Aorta (tissue), 5 donors: ENCODE measurements around the gene PLEKHA1. TPM values are rescaled to one million over a fixed set of nuclear protein-coding genes. Genes with fewer than 3 reads are reported as not detected.

ENCODE experiments used
- ATAC-seq: fragments of 200-7000 bp; cut with Tn5 transposase; one replicate; pipeline ENCODE4 v1.9.1; 2022; ENCODE audit warnings: moderate library complexity; ENCODE audit not compliant: low FRiP score
- DNase-seq, 2 donors: peaks; one replicate each; pipeline ENCODE4 v3.0.0-alpha.2; 2020
- H3K27ac ChIP-seq, 2 donors: one replicate each; pipeline ENCODE4 v1.5.1; 2013; ENCODE audit warnings: low read length in 2 of 2, mild to moderate bottlenecking in 2 of 2, moderate library complexity in 2 of 2, control low read depth in 1 of 2, inconsistent platforms in 1 of 2, low read depth in 1 of 2
- H3K27me3 ChIP-seq, 2 donors: one replicate each; pipeline ENCODE4 v1.6.1; 2013; ENCODE audit warnings: control low read depth in 1 of 2, low read length in 1 of 2, mild to moderate bottlenecking in 1 of 2, moderate library complexity in 1 of 2; ENCODE audit not compliant: insufficient read depth in 2 of 2, control insufficient read depth in 1 of 2
- H3K36me3 ChIP-seq, 2 donors: one replicate each; pipeline ENCODE4 v1.6.1; 2013; ENCODE audit warnings: control low read depth in 1 of 2, low read length in 1 of 2, mild to moderate bottlenecking in 1 of 2; ENCODE audit not compliant: insufficient read depth in 2 of 2, control insufficient read depth in 1 of 2
- H3K4me1 ChIP-seq, 2 donors: one replicate each; pipeline ENCODE4 v1.6.1; 2013; ENCODE audit warnings: low read length in 2 of 2, control low read depth in 1 of 2, mild to moderate bottlenecking in 1 of 2, moderate library complexity in 1 of 2; ENCODE audit not compliant: insufficient read depth in 2 of 2, control insufficient read depth in 1 of 2
- H3K4me3 ChIP-seq, 2 donors: one replicate each; pipeline ENCODE4 v1.5.1; 2013; ENCODE audit warnings: low read length in 2 of 2, control low read depth in 1 of 2, mild to moderate bottlenecking in 1 of 2
- H3K9me3 ChIP-seq: one replicate; pipeline ENCODE4 v1.6.1; 2013; ENCODE audit warnings: mild to moderate bottlenecking, low read length; ENCODE audit not compliant: control insufficient read depth
- WGBS, 2 donors: extraction: QIAGEN DNeasy Blood & Tissue Kit; methylation state at CpG; one replicate each; pipeline ENCODE4 v1.1.7; 2013; 5-methylcytosine and 5-hydroxymethylcytosine counted together
- intact Hi-C, 2 donors: fragments of 100-400 bp; cut with DNase I; formaldehyde crosslinking; loops; one replicate each; pipeline versions ENCODE4 v1.14.2 to v1.15.0; 2022
- polyA plus RNA-seq, 2 donors: library from polyadenylated mRNA; stranded (reverse); fragments of 200-250 nt; gene quantifications; one replicate each; pipeline ENCODE4 v1.2.3, GENCODE V29; 2013
- total RNA-seq, 2 donors: library from RNA; stranded (reverse); fragmentation: NEBNext Ultra II Directional; extraction: Animal tissue kit (Norgen Biotek cat#: 25700); gene quantifications; one replicate each; pipeline ENCODE4 v1.2.1, GENCODE V29; 2021
- donor health status: healthy with polysubstance abuse.
- donor health status: Bipolar disorder and iron deficiency.
- donor health status: DM: no; HTN: no; CAD: no.
- donor health status: DM: no; HTN: no; CAD: no.
- donor health status: DM: yes; HTN: yes; CAD: no.

PLEKHA1 gene
- total and polyA plus RNA-seq, 4 donors: 16.3 to 46.1 (median 28.4) TPM

DNA sequence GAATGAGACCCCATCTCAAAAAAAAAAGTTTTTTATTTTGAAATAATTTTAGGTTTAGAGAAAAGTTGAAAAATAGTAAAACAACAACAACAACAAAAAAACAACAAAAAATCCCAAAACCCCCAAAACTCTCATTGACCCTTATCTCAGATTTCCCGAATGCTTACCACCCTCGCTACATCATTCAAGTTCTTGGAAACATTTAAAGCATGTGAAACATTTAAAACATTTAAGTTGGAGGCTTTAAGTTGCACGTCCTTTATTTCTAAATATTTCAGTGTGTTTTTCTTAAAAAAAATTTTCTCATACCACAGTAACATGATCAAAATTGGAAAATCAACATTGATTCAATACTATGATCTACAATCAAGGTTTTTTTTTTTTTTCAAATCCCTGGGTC is 79.6 kb downstream of the PLEKHA1 start:
- Histone ChIP-seq H3K9me3 (no peaks in the 10 kb centered on the region), H3K27ac (no peak overlapping the region), H3K36me3 (no peaks in the 10 kb centered on the region), H3K27me3 (no peaks in the 10 kb centered on the region), H3K4me3 (no peak overlapping the region), H3K4me1 (no peaks in the 10 kb centered on the region)
- intact Hi-C loops: no loop called here
- ATAC-seq (no peak), DNase-seq (no peak)
- WGBS, 2 donors: 87 to 88% methylated on average over 3 of the region's 3 CpGs

GRCh38 chr10:122454603-122455080 is 80.1 kb downstream of the PLEKHA1 start, which contains the start of gene ARMS2:
Gene ARMS2 (plus strand): TSS chr10:122454653. CDS start chr10:122454728, 75 bp downstream.
- Histone ChIP-seq H3K4me3 (no peak within 1 kb of the TSS), H3K27ac (no peak within 1 kb of the TSS), H3K27me3 (no peaks in the 10 kb centered on the region), H3K4me1 (no peaks in the 10 kb centered on the region), H3K9me3 (no peaks in the 10 kb centered on the region), H3K36me3 (no peaks in the 10 kb centered on the region)
- no peak for DNase-seq
- intact Hi-C loops: no loop called here
- no peak for ATAC-seq
- 84 to 88% methylated on average over 7 of the region's 7 CpGs for WGBS, 2 donors

GRCh38 chr10:122455376-122456079 is 81.0 kb downstream of the PLEKHA1 start:
- Histone ChIP-seq H3K4me1 (no peaks in the 10 kb centered on the region), H3K9me3 (no peaks in the 10 kb centered on the region), H3K4me3 (no peak overlapping the region), H3K36me3 (no peaks in the 10 kb centered on the region), H3K27me3 (no peaks in the 10 kb centered on the region), H3K27ac (no peak overlapping the region)
- ATAC-seq: no peak
- WGBS, 2 donors: 91 to 95% methylated on average over 11 of the region's 11 CpGs
- intact Hi-C loops: no loop called here
- no peak for DNase-seq

DNA sequence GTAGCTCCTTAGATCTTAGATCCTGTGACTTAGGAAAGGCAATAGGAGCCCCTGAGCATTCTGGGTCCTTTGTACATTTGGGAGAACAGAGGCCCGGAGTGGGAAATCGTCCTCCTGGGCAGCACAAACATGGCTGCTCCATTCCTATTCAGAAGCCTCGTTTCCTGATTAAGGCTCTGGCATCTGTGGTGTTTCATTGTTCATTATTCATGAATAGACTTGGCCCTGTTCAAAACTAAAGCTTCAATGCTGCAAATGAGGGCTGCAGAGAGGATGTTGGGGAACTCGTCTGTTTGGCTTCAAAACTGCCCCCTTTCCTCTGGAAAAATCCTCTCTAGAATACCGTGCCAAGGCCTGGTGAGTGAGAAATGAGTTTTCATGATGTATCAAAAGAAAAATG is 83.4 kb downstream of the PLEKHA1 start:
- H3K4me1 ChIP-seq: no peaks in the 10 kb centered on the region
- H3K36me3 ChIP-seq: no peaks in the 10 kb centered on the region
- H3K27me3 ChIP-seq: no peaks in the 10 kb centered on the region
- ATAC-seq: no peak
- no peak overlapping the region for H3K27ac ChIP-seq
- intact Hi-C loops: no loop called here
- no peak for DNase-seq
- WGBS, 2 donors: 86 to 90% methylated on average over 5 of the region's 5 CpGs
- no peaks in the 10 kb centered on the region for H3K9me3 ChIP-seq
- no peak overlapping the region for H3K4me3 ChIP-seq

GRCh38 chr10:122458693-122459092 is 84.2 kb downstream of the PLEKHA1 start:
- Histone ChIP-seq H3K4me3 (no peak overlapping the region), H3K27ac (no peak overlapping the region), H3K4me1 (no peaks in the 10 kb centered on the region), H3K36me3 (no peaks in the 10 kb centered on the region), H3K9me3 (no peaks in the 10 kb centered on the region), H3K27me3 (no peaks in the 10 kb centered on the region)
- DNase-seq: no peak
- 93 to 94% methylated on average over 6 of the region's 6 CpGs for WGBS, 2 donors
- intact Hi-C loops: no loop called here
- ATAC-seq: no peak

- peak in 1 of 2 donors; percentile 56 for DNase-seq
- intact Hi-C loops: loop anchor here (2.0 to 5.0 kb wide), 2 partner anchors 43 to 45 kb away; no protein-coding TSS in a partner anchor
- Histone ChIP-seq H3K36me3 (no peaks in the 10 kb centered on the region), H3K4me1 (no peaks in the 10 kb centered on the region), H3K4me3 (no peak overlapping the region), H3K9me3 (no peaks in the 10 kb centered on the region), H3K27me3 (no peaks in the 10 kb centered on the region), H3K27ac (no peak overlapping the region)
- WGBS, 2 donors: 92 to 96% methylated on average over 14 of the region's 14 CpGs
- ATAC-seq: no peak
Observed at GRCh38 chr10:122459561-122460273, 85.2 kb downstream of the PLEKHA1 start.

- ATAC-seq: no peak
- no peaks in the 10 kb centered on the region for H3K27me3 ChIP-seq
- intact Hi-C loops: loop anchor here (2.0 to 5.0 kb wide), 2 partner anchors 41 to 44 kb away; no protein-coding TSS in a partner anchor
- peak overlapping the region in 1 of 2 donors; percentile 41 for H3K27ac ChIP-seq
- H3K4me3 ChIP-seq: peak overlapping the region; percentile 88 to 94
- WGBS, 2 donors: 0 to 1% methylated on average over 40 of the region's 40 CpGs
- no peaks in the 10 kb centered on the region for H3K36me3 ChIP-seq
- peaks cover 1 to 3% of the 10 kb centered on the region in 2 donors for H3K4me1 ChIP-seq
- peak in 1 of 2 donors; percentile 57 for DNase-seq
- no peaks in the 10 kb centered on the region for H3K9me3 ChIP-seq
Observed at GRCh38 chr10:122460891-122461293, 86.4 kb downstream of the PLEKHA1 start.

- Histone ChIP-seq H3K9me3 (no peaks in the 10 kb centered on the region), H3K4me1 (peaks cover 1 to 3% of the 10 kb centered on the region in 2 donors), H3K27ac (peak within 1 kb of the TSS; percentile 45 to 95), H3K4me3 (peak within 1 kb of the TSS; percentile 88 to 94), H3K36me3 (no peaks in the 10 kb centered on the region), H3K27me3 (no peaks in the 10 kb centered on the region)
- WGBS, 2 donors: 0% methylated on average over 48 to 56 of the region's 56 CpGs
- intact Hi-C loops: loop anchor here (2.0 to 5.0 kb wide), 2 partner anchors 41 to 43 kb away; no protein-coding TSS in a partner anchor
- ATAC-seq (peak; percentile 81), DNase-seq (peak; percentile 91 to 94)
Observed at GRCh38 chr10:122461367-122461728, 86.8 kb downstream of the PLEKHA1 start, which contains the start of gene HTRA1. Gene HTRA1 (plus strand): TSS chr10:122461553. CDS start chr10:122461653, 100 bp downstream.
